NCI-H82 treated with DMSO at 0.1 percent for 48 hours (cell line): ENCODE results near the gene MLN.
"Not testable (repeated sequence)": the region's sequence is repeated elsewhere in the genome, so short reads cannot be mapped to it uniquely, and the experiment has no call there.

Source experiments
- DNase-seq: peaks from one replicate; lab custom pipeline; 2025; ENCODE audit not compliant: unreplicated experiment; lab: John Stamatoyannopoulos, UW

MLN gene

DNA sequence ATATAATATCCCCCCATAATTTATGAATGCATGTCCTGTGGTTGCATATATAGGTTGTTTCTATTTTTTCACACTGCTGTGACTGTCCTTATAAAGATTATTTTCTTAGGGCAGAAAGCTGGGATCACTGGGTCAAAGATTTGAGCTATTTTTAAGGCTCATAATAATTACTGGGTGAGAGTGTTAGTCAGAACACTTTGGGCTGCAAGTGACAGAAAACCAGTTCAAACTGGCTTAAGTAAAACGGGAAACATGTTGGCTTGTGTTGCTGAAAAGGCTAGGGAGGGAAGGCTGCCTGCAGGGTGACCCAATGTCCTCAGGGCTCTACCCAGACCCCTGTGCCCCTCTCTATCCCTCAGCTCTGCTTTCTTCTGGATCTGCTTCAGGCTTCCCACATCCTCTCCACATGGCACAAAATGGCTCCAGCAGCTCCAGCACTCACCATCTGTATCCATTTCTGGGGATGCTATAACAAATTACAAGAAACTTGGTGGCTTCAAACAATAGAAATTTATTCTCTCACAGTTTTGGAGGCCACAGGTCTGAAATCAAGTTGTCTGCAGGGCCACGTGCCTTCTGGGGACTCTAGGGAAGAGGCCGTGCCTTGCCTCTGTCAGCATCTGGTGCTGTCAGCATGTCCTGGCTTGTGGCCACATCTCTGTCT lies 33.1 kb upstream of the MLN start:
- no peak for DNase-seq

- no peak for DNase-seq
Observed at GRCh38 chr6:33834401-33835392, 30.9 kb upstream of the MLN start.

DNA sequence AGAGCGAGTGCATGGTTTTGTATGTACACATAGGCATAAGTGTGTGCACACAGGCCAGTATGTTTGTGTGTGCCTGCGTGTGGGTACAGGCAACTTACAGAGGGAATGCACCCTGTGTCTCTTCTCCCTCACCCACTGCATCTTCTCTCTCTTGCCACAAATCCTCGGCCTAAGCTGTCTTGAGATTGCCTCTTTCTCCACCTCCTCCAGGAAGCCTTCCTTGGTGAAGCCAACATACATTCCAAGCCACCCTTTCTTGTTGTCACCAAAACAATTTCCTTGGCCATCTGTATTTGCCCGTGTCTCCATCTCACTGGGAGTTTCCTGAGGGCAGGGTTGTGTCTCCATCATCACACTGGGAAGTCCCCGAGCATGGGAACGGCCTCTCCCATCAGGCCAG lies 29.8 kb upstream of the MLN start:
- no peak for DNase-seq

DNA sequence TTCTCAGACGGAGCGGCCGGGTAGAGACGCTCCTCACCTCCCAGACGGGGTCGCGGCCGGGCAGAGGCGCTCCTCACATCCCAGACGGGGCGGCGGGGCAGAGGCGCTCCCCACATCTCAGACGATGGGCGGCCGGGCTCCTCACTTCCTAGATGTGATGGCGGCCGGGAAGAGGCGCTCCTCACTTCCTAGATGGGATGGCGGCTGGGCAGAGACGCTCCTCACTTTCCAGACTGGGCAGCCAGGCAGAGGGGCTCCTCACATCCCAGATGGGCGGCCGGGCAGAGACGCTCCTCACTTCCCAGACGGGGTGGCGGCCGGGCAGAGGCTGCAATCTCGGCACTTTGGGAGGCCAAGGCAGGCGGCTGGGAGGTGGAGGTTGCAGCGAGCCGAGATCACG lies 29.0 kb upstream of the MLN start:
- not testable (repeated sequence) for DNase-seq

DNA sequence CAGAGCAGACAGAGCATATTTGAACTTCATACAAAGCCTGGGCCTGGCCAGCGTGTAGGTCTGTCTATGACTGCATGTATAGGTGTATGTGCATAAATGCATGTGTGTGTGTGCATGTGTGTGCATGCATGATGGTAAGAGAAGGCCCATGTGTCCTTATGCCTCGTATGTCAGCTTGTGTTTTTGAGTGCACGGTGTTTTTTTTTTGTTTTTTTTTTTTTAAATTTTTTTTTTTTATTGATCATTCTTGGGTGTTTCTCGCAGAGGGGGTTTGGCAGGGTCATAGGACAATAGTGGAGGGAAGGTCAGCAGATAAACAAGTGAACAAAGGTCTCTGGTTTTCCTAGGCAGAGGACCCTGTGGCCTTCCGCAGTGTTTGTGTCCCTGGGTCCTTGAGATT lies 27.9 kb upstream of the MLN start:
- not testable (repeated sequence) for DNase-seq

GRCh38 chr6:33830635-33831240 lies 26.9 kb upstream of the MLN start:
- DNase-seq: no peak

- DNase-seq: peak; percentile 23
Observed at GRCh38 chr6:33828764-33829731, 25.2 kb upstream of the MLN start.

- no peak for DNase-seq
Observed at GRCh38 chr6:33828452-33828763, 24.6 kb upstream of the MLN start.

DNA sequence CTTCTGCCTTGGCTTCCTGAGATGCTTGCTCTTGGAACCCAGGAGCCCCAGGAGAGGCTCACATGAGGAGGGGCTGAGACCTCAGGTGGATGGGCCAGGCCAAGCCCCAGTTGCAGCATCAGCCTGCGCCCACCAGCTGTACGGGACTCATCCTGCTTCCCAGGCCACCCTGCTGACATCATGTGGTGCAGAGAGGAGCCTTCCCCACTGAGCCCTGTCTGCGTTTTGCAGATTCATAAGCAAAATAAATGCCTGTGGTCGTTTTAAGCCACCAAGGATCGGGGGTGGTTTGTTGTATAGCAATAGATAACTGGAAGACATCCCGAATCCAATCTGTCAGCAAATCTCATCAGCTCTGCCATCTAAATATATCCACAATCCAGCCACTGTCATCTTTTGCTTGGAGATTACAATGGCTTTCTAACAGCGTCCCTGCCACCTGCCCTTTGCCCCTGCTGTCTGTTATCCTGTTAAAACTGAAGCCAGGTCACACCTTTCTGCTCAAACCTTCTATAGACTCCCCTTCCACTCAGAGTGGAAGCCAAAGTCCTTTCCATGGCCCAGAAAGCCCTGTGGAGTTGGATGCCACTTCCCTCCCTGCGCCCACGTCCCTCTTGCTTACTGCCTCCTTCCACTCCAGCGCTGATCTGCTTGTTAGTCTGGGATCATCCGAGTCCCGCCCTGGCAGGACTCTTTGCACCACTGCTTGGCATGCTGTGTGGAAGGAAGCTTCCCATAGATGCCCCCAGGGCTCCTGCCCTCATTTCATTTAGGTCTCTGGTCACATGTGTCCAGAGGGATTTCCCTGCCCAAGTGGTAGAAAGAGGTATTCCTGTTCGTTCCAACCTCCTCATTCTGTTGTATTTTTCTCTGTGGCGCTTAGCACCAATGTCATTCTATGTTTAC lies 24.0 kb upstream of the MLN start:
- peak; percentile 49 for DNase-seq

DNA sequence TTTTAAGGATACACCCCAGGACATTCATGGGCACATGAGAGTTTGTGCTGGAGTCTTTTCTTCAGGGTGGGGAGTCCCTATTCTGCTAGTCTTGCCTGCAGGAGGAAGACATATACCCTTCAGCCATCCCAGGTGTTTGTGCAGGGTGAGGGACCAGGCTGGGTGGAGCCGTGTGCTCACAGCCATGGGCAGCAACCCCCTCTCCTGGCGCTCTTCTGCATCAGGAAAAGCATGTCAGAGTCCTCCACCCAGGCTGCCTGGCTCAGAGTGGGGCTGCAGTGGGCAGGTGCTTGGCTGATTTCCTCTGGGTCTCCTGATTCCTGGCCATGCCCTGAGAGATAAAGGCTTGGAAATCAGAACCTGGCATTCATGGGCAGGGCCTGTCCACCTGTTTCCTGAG lies 22.7 kb upstream of the MLN start:
- DNase-seq: no peak

DNA sequence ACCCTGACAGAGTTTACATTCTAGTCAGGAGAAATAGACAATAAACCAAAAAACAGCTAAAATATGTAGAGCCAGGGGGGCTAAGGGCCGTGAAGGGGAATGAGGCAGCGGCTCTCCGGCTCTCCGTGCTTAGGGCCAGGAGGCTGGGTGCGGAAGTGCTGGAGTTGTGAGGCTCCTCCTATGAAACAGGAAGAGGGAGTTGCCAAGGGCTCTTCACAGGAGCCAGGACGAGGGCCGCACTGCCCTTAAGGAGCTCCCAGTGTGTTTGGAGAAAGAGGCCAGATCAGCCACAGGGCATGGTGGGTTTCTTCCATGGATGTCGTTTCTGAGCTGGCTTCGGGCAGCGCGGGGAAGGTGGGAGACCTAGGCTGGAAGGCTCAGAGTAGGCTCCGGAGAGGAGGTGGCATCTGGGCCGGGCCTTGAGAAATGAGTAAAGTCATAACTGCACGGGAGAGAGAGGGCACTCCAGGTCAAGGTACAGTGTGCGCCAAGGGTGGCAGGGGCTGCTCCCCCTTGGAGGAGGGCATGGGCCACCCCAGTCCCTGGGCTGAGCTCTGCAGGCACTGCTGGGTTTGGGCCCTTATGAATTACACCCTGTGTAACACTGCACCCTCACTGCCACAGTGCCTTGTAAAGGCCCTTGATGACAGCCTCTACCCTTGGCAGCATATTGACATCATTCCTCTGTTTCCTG lies 20.8 kb upstream of the MLN start:
- no peak for DNase-seq

- no peak for DNase-seq
Observed at GRCh38 chr6:33823806-33824205, 20.0 kb upstream of the MLN start.

- DNase-seq: peak; percentile 90
Observed at GRCh38 chr6:33822575-33823395, 19.0 kb upstream of the MLN start.

DNA sequence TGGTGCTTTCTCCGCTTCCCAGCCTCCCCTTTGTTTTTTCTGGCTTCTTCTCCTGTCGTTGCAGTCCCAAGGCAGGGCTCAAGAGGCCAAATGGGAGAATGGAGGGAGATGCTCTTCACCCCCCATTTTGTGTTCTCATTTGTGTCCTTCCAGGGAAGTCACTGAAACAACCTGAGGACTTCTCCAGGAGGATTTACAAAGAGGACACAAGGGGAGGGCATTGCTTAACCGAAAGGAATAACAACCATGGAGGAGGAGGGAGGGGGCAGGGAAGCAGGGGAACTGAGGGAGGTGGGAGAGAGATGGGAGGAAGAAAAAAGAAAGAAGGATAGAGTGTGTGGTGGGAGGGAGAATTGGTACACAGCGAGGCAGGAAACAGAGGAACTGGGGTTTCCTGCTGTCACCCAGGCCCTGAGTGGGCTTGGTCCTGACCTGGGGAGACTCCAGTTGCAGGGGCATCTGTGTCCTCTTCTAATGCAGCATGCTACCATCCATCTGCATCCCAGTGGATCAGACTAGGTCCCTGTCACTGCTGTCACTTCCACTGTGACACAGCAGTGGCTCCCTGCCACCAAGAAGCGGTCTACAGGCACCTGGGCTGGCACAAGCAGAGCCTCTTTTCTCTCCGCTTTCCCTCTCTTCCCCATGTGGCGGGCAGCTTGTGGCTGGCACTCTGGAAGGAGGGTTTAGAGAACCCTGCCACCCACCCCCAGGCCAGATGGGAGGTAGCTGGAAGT lies 17.1 kb upstream of the MLN start:
- DNase-seq: no peak

DNA sequence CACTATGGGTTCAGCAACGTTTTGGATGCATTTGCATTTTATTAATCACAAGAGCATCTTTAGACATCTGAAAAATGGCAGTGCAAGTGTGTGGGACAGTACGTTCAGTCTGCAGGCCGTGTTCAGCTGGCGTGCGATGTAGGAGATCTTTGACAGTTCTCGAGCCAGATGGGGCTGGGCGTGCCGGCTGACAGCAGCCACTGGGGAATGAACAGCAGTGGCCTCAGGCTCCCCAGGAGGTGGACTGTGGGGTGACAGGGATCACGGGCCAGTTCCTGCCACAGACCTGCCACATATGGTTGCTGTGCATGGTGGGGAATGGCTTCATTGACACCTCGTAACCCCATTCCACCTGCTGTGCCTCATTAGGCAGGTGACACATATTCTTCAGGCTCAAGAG lies 16.4 kb upstream of the MLN start:
- DNase-seq: no peak

DNA sequence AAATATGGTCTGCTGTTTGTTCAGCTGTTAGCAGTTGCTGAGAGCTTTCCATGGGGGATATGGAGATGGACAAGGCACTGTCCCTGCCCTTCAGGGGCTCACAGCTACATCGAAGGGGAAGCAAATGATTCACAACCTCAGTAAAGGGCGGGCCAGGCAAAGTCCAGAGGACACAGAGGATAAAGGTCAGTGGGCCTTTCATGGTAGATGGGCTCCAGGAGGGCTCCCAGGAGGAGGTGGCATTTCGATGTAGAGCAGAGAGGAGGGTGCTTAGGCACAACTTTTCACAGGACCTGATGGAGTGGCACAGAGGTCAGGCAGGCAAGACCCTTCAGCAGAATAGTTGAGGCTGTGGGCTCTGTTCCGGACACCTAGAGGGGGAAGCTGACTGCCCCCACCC lies 15.2 kb upstream of the MLN start:
- DNase-seq: no peak

- DNase-seq: no peak
Observed at GRCh38 chr6:33818293-33818692, 14.5 kb upstream of the MLN start.

DNA sequence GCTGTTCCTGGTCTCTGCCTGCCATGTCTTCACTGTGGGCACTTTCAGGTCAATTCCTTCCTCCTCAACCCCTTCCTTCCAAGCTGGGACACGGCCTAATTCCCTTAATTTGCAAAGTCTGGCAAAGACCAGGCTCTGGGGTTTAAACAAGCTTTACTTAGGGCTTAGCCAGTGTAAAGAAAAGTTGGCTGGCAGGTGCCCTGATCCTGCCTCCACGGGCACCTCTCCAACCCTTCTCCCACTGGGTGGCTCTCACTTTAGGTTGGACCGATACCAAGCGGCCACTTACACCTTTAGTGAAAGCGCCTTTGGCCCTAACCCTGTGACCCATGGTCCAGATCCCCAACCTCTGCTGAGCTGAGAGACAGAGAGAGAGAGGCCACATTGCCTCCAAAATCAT lies 13.7 kb upstream of the MLN start:
- peak; percentile 28 for DNase-seq
